Activated CD4-positive, alpha-beta T cell treated with anti-CD3 and anti-CD28 coated beads, Interleukin-2, amount 10 ng/mL, durations not matched to agents 24 days and 14 days (primary cell): Measurements from ENCODE around the gene PIAS2. TPM values are rescaled to one million over a fixed set of nuclear protein-coding genes. Genes with fewer than 3 reads are reported as not detected.
"Not testable (repeated sequence)": the region's sequence is repeated elsewhere in the genome, so short reads cannot be mapped to it uniquely, and the experiment has no call there.

ENCODE experiments used
- DNase-seq: peaks from one replicate; pipeline ENCODE4 v3.0.0; 2022
- H3K27ac Mint-ChIP-seq: one replicate; pipeline ENCODE4 v1.8.0; 2022; ENCODE audit warnings: mild to moderate bottlenecking, mixed read lengths
- H3K27me3 Mint-ChIP-seq: one replicate; pipeline ENCODE4 v1.8.0; 2022; ENCODE audit warnings: mixed read lengths
- H3K36me3 Mint-ChIP-seq: one replicate; pipeline ENCODE4 v1.8.0; 2022; ENCODE audit warnings: low read depth, mild to moderate bottlenecking, mixed read lengths
- H3K4me1 Mint-ChIP-seq: one replicate; pipeline ENCODE4 v1.8.0; 2021; ENCODE audit warnings: mixed read lengths
- H3K4me3 Mint-ChIP-seq: one replicate; pipeline ENCODE4 v1.8.0; 2022; ENCODE audit warnings: mild to moderate bottlenecking, moderate library complexity, mixed read lengths
- H3K9me3 Mint-ChIP-seq: one replicate; pipeline ENCODE4 v1.8.0; 2021; ENCODE audit warnings: mixed read lengths
- intact Hi-C: fragments of 100-400 bp; cut with micrococcal nuclease; formaldehyde crosslinking; loops from one replicate; pipeline ENCODE4 v1.15.1; 2023
- total RNA-seq: library from RNA; stranded (reverse); gene quantifications from 2 replicates; pipeline ENCODE4 v1.2.3, GENCODE V29; 2022

The PIAS2 gene
- total RNA-seq, 1 donor from 2014 or later, result 39.3 TPM

DNA sequence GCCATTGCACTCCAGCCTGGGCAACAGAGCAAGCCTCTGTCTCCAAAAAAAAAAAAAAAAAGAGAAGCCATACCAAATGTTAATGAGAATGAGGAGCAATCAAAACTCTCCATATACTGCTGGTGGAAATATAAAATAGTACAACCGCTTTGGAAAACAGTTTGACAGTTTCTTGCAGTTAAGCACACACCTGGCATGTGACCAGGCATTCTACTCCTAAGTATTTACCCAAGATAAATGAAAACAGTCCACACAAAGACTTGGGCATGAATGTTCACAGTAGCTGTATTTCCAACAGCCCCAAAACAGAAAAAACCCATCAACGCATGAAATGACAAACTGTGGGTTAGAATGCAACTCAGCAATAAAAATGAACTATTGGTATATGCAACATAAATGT lies 84.5 kb downstream of the PIAS2 start:
- intact Hi-C loops, result no loop called here
- H3K9me3 Mint-ChIP-seq, result peaks cover 3% of the 10 kb centered on the region

DNA sequence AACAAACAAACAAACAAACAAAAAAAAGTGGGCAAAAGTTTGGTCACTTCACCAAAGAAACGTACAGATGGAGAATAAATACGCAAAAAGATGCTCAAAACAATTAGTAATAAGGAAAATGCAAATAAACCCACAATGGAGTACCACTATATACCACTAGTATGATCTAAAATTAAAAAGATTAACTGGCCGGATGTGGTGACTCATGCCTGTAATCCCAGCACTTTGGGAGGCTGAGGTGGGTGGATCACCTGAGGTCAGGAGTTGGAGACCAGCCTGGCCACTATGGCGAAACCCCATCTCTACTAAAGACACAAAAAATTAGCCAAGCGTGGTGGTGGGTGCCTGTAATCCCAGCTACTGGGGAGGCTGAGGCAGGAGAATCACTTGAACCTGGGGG lies 84.9 kb downstream of the PIAS2 start:
- H3K9me3 Mint-ChIP-seq, H3K4me3 Mint-ChIP-seq, H3K4me1 Mint-ChIP-seq, H3K27ac Mint-ChIP-seq, H3K27me3 Mint-ChIP-seq, intact Hi-C loops, DNase-seq: not testable (repeated sequence)
- peaks cover 34% of the 10 kb centered on the region for H3K36me3 Mint-ChIP-seq

More for the DNA sequence above, 84.5 kb downstream of the PIAS2 start:
- Mint-ChIP-seq H3K27ac (no peak overlapping the region), H3K4me3 (no peak overlapping the region), H3K27me3 (no peaks in the 10 kb centered on the region), H3K4me1 (no peaks in the 10 kb centered on the region), H3K36me3 (peaks cover 31% of the 10 kb centered on the region)
- no peak for DNase-seq

DNA sequence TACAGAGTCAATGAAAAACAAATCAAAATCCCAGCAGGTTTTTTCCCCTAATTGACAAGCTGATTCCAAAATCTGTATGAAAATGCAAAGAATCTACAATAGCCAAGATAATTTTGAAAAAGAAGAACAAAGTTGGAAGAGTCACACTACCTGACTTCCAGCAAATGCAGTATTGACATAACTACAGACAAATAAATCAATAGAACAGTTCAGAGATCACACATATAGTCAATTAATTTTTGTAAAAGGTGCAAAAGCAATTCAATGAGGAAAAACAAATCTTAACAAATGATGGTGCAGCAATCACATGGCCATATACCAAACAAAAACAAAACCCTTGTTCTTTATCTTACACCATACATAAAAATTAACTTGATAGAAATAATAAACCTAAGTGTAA lies 85.9 kb downstream of the PIAS2 start:
- Mint-ChIP-seq H3K27me3 (no peaks in the 10 kb centered on the region), H3K4me3 (no peak overlapping the region), H3K36me3 (peaks cover 35% of the 10 kb centered on the region), H3K4me1 (no peaks in the 10 kb centered on the region), H3K27ac (no peak overlapping the region), H3K9me3 (peaks cover 3% of the 10 kb centered on the region)
- intact Hi-C loops, result no loop called here
- no peak for DNase-seq

DNA sequence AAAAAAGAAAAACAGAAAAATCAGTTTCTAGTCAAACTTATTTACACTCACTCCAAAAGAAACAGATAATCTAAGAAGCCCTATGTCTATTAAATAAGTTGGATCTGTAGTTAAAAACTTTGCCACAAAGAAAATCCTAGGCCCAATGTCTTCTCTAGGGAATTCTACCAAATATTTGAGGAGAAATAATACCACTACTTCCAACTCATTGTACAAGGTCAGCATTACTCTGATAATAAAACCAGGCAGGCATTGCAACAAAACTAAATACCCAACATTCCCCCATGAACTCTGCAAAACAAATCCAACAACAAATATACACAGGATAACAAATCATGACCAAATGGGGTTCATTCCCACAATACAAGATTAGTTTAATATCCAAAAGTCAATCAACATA lies 86.7 kb downstream of the PIAS2 start:
- Mint-ChIP-seq H3K27me3 (no peaks in the 10 kb centered on the region), H3K36me3 (peaks cover 38% of the 10 kb centered on the region), H3K4me3 (no peak overlapping the region)

DNA sequence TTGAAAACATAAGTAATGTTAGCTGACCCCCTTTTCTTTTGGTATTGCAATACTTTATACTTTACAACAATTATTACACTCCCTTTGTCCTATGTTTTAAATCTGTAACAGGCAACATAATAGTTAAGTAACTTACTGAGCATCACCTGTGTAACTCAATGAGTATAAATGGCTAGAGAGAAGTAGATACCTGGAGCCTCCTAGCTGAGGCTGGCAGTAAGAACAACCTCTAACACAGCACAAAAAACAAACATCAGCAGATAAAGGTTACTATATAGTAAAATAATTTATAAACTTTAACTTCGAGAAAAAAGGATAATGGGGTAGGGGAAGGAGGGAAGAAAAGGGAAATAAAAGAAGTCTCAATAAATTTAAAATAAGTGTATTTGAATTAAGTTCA lies 87.4 kb downstream of the PIAS2 start:
- Mint-ChIP-seq H3K9me3 (peaks cover 3% of the 10 kb centered on the region), H3K36me3 (peaks cover 38% of the 10 kb centered on the region), H3K4me1 (no peaks in the 10 kb centered on the region), H3K27me3 (no peaks in the 10 kb centered on the region), H3K27ac (no peak overlapping the region), H3K4me3 (no peak overlapping the region)
- DNase-seq, result no peak
- intact Hi-C loops, result no loop called here

More for the DNA sequence above, 86.7 kb downstream of the PIAS2 start:
- no peaks in the 10 kb centered on the region for H3K4me1 Mint-ChIP-seq
- no peak for DNase-seq
- no peak overlapping the region for H3K27ac Mint-ChIP-seq
- peaks cover 3% of the 10 kb centered on the region for H3K9me3 Mint-ChIP-seq
- intact Hi-C loops, result no loop called here

DNA sequence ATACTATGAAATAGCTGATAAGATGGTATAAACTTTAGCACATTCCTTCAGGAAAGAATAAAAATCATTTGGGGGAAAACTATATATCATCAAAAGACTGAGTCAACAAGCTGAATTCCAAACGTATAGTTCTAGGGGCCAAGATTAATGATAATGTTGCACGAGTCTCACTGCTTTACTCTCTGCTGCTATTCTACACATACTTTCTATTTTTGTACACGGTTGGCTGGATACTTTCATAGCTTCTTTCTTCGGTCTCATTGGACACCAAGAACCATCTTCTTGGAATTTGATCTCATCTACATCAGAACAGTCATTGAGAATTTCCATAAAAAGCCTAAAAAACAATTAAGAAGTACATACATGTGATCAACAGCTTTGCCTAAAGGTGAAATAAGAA lies 87.8 kb downstream of the PIAS2 start:
- Mint-ChIP-seq H3K36me3 (peaks cover 35% of the 10 kb centered on the region), H3K27me3 (no peaks in the 10 kb centered on the region), H3K9me3 (peaks cover 3% of the 10 kb centered on the region), H3K27ac (no peak overlapping the region), H3K4me3 (no peak overlapping the region), H3K4me1 (no peaks in the 10 kb centered on the region)
- DNase-seq, result no peak
- intact Hi-C loops, result no loop called here

DNA sequence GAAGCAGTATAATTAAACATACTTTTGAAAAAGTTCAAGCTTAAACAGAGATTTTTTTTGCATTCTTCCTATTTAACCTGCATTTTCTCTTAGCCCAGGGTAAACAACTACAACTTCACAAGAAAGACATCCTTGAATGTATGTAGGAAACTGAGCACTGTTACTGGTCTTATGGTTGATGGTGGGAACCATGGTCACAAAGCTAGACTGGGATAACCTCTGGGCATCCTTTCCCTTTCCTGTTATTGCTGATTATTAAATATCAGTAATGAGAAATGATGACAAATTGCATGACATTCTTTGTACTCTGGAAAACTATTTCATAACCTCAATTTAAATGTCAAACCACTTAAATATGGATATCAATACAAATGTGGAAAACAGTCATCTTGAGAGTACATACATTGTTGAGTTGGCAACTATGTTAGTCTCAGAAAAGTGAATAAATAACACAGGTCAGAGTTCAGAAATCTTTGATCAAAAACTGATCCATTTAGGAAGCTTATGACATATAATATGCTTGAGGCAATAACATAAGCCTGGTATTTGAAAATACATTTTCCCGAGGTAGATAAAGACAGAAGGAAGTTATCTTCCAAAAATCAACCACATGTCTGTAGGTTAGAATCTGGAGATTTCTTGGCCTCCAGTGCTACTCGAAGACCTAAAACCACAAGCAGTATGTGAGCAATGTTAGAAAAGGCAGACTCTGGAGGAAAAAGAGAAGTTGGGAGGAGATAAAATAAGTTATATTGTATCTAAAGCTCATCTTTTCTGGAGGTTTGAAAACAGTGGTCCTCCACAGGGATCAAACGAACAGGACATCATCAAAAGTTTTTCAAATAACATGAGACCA lies 95.2 kb downstream of the PIAS2 start:
- peak overlapping the region; percentile 78 for H3K27ac Mint-ChIP-seq
- DNase-seq, result no peak
- peaks cover 23% of the 10 kb centered on the region for H3K36me3 Mint-ChIP-seq
- H3K27me3 Mint-ChIP-seq, result no peaks in the 10 kb centered on the region
- H3K9me3 Mint-ChIP-seq, result peaks cover 5% of the 10 kb centered on the region
- H3K4me3 Mint-ChIP-seq, result peak overlapping the region; percentile 13
- intact Hi-C loops, result loop anchor here (5.0 kb wide), 2 partner anchors 70 to 95 kb away; partner anchors contain the start of genes KATNAL2 and PIAS2
- peaks cover 11% of the 10 kb centered on the region for H3K4me1 Mint-ChIP-seq

DNA sequence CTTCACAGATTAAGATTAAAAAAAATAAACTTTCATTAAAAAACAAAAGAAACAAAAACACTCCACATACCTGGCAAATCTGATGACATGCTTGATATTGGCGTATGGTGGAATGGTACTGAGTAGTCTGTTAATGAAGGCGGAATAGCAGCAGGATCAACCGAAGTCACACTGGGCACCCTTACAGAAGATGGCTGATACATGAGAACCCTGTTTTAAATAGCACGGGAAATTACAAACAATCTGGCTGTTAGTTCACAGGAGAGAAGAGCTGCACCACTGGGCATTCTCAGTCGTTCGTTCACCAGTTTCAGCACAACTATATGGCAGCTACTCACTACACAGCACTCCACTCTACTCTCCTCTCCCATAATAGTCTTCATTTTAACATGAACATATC lies 96.4 kb downstream of the PIAS2 start:
- no peak for DNase-seq
- Mint-ChIP-seq H3K27ac (no peak overlapping the region), H3K4me1 (peaks cover 11% of the 10 kb centered on the region), H3K36me3 (peaks cover 19% of the 10 kb centered on the region), H3K27me3 (no peaks in the 10 kb centered on the region), H3K4me3 (no peak overlapping the region), H3K9me3 (peaks cover 5% of the 10 kb centered on the region)
- intact Hi-C loops, result loop anchor here (5.0 kb wide), 2 partner anchors 71 to 96 kb away; partner anchors contain the start of genes KATNAL2 and PIAS2

DNA sequence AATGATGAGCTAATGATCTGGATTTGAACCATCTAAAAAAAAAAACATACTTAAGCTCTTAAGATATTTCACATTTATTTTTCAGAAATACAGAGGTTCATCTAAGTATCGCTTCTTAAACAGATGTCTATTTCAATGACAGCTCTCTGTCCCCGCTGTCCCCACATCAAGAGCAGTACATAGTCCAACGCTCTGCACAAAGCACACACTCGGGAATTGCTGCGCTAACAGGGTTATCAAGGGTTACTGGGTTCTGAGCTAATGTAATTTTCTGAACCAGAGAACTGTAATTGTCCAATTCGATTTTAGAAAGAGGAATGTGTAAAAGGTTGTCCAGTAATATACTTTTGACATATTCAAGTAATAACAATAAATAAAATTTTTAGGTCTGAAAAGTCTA lies 101.6 kb downstream of the PIAS2 start:
- no peaks in the 10 kb centered on the region for H3K27me3 Mint-ChIP-seq
- peaks cover 2% of the 10 kb centered on the region for H3K36me3 Mint-ChIP-seq
- H3K4me3 Mint-ChIP-seq, result no peak overlapping the region
- intact Hi-C loops, result no loop called here
- H3K4me1 Mint-ChIP-seq, result no peaks in the 10 kb centered on the region
- H3K9me3 Mint-ChIP-seq, result no peaks in the 10 kb centered on the region
- no peak overlapping the region for H3K27ac Mint-ChIP-seq
- no peak for DNase-seq

DNA sequence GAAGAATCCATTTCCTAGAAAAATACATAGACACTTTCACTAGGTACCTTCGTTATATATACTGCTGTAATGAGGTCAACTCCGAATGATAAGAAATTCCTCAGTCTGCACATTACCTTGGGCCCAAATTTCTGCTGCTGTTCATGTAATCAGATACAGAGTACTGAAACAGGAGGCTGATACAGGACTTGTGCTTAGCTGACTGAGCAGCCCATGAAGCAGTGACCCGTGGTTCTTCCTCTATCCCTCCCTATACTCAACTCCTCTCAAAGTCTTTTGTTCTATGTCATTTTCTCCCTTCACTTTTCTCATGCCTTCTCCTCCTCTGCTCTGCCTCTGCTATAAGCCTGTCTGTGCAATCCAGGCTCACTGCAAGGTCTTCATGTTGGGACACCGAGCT lies 102.9 kb downstream of the PIAS2 start:
- no peaks in the 10 kb centered on the region for H3K9me3 Mint-ChIP-seq
- no peaks in the 10 kb centered on the region for H3K27me3 Mint-ChIP-seq
- H3K4me3 Mint-ChIP-seq, result no peak overlapping the region
- peaks cover 2% of the 10 kb centered on the region for H3K36me3 Mint-ChIP-seq
- no peak for DNase-seq
- intact Hi-C loops, result no loop called here
- H3K27ac Mint-ChIP-seq, result no peak overlapping the region
- H3K4me1 Mint-ChIP-seq, result no peaks in the 10 kb centered on the region

DNA sequence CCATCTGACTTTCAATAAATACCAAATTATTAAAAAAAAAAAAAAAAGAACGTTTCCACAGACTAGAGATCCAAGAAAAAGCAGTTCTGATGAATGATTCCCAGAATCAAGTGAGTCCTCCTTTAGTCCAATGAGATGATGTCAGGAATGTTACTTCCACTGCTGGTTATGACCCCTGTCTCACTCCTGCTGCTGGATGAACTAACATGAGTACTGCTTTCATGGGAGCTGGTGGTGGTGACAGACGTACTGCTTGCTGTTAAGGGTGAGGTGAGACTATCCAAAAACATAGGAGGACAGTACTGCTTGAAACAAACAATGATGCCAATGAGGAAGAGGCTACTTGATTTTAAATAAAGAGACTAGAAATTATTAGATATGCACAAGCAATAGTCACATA lies 105.0 kb downstream of the PIAS2 start:
- intact Hi-C loops, result no loop called here

DNA sequence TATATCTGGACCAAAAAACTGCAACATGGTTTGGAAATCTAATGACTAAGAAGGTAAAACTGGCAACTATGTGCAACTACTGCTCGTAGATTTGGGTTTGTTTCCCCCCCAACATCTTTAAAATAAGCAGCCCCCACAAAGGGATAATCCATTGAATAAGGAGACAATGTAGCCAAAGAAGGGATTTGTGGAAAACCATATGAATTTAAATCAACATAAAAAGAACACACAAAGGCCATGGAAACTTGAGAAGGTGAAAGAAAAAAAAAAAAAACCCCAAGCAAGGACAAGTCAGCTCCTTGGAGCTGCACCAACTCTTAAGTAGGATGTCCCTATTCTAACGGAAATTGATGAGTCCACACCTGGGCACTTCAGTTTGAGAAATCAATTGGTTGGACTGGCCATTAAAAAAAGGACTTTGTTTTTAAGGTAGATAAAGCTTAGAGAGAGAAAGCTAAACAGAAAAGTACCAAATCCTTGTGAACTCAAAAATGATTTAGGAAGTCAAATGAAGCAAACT lies 106.8 kb downstream of the PIAS2 start:
- no peak overlapping the region for H3K4me3 Mint-ChIP-seq
- H3K36me3 Mint-ChIP-seq, result peaks cover 2% of the 10 kb centered on the region
- intact Hi-C loops, result no loop called here
- H3K9me3 Mint-ChIP-seq, result no peaks in the 10 kb centered on the region
- no peak overlapping the region for H3K27ac Mint-ChIP-seq
- H3K4me1 Mint-ChIP-seq, result no peaks in the 10 kb centered on the region
- H3K27me3 Mint-ChIP-seq, result no peaks in the 10 kb centered on the region
- no peak for DNase-seq

More for the DNA sequence above, 105.0 kb downstream of the PIAS2 start:
- H3K4me1 Mint-ChIP-seq, result no peaks in the 10 kb centered on the region
- no peaks in the 10 kb centered on the region for H3K9me3 Mint-ChIP-seq
- H3K27ac Mint-ChIP-seq, result no peak overlapping the region
- no peak overlapping the region for H3K4me3 Mint-ChIP-seq
- no peaks in the 10 kb centered on the region for H3K27me3 Mint-ChIP-seq
- no peak for DNase-seq
- H3K36me3 Mint-ChIP-seq, result peaks cover 2% of the 10 kb centered on the region

DNA sequence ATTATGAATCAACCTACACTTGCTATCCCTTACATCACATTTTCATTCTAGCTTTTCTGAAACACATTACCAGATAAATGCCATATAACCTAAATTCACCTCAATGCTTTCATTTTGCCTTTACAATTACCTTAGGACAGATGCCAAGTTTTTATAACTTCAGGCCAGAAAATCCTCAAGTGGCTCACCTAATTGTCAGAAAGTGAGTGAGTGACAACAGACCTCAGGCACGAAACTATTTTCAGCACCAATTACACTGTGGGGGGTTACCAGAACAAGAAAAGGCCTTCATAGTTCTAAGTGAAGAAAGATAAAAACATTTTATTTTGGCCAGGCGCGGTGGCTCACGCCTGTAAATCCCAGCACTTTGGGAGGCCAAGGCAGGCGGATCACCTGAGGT lies 108.2 kb downstream of the PIAS2 start:
- intact Hi-C loops, result no loop called here
- H3K36me3 Mint-ChIP-seq, result peaks cover 2% of the 10 kb centered on the region
- H3K4me3 Mint-ChIP-seq, result no peak overlapping the region
- no peak overlapping the region for H3K27ac Mint-ChIP-seq
- no peaks in the 10 kb centered on the region for H3K4me1 Mint-ChIP-seq
- no peaks in the 10 kb centered on the region for H3K27me3 Mint-ChIP-seq
- peaks cover 4% of the 10 kb centered on the region for H3K9me3 Mint-ChIP-seq
- DNase-seq, result no peak

DNA sequence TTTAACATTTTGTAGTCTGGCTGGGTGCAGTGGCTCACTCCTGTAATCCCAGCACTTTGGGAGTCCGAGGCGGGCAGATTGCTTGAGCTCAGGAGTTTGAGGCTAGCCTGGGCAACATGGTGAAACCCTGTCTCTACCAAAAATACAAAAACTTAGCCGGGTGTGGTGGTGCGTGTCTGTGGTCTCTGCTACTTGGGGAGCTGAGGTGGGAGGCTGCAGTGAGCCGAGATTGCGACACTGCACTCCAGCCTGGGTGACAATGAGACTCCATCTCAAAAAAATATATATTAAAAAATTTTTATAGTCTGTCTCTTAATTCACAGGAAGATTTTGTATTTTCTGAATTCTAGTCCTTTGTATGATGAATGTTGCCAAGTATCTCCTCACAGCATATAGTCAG lies 121.4 kb downstream of the PIAS2 start:
- H3K4me1 Mint-ChIP-seq, DNase-seq, H3K27me3 Mint-ChIP-seq, H3K9me3 Mint-ChIP-seq, H3K36me3 Mint-ChIP-seq, intact Hi-C loops, H3K27ac Mint-ChIP-seq, H3K4me3 Mint-ChIP-seq: not testable (repeated sequence)
